Measurements from ENCODE around the gene FATE1.

Gene FATE1

DNA sequence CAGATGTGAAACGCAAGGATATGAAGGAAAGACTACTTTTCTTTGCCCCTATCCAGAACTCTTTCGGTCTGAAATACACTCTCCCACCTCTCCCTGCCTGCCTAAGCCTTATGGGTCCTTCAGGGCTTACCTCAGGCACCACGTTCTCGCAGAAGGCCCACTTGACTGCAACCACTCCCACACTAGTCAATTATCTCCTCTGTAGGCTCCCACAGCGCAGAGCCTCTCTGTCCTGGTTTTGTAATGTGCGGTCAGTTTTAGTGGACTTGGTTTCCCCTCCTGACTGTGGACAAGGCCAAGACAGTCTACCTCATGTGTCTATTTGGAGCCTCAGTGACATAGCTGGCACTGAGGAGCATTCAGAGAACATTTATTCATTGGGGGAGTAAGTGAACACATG lies 29.8 kb downstream of the FATE1 start:
- DNase-seq = no peak

DNA sequence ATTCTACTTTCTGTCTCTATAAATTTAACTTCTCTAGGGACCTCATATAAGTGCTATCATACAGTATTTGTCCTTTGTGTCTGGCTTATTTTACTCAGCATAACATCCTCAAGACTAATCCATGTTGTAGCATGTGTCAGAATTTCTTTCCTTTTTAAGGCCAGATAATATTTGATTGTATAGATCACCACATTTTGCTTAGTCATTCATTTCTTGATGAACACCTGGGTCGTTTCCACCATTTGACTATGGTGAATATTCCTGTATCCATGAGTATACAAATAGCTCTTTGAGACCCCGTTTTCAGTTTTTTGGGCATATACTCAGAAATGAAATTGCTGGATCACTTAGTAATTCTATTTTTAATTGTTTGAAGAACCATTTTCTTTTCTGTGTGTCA lies 30.7 kb downstream of the FATE1 start:
- DNase-seq = no peak

DNA sequence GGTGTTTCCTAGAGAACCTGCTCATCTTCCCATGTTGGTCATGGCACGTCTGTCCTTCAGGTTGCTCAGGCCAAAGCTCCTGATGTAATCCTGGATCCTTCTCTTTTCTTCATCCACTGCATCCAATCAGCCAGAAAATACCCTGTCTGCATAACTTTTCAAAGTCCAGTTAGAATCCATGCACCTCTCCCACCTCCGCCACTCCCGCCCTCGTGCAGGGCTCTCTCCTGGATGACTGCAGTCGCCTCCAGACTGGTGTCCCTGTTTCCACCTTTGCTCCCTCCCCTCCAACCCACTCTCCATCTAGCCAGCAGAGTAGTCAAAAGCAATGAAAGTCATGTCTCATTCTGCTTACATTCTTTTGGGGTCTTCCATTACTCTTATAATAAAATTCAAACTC lies 34.7 kb downstream of the FATE1 start:
- DNase-seq = no peak

DNA sequence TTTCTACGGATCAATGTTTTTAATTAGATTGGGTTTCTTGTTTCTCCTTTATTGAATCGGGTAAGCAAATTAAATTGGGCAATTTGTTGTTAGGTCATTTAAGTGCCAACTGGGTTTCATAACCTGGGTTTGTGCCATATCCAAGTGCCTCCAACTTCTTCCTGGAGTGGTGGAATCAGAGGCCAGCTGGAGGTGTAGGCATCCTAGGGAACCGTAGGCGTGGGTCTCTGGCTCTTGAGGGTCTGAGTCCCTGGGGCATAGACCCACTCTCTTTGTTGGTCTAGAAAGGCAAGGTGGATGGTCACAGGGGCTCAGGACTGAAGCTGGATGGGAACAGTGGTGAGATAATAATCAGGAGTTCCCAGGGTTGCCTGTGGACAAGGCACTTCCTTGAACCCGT lies 37.0 kb downstream of the FATE1 start:
- DNase-seq = no peak

DNA sequence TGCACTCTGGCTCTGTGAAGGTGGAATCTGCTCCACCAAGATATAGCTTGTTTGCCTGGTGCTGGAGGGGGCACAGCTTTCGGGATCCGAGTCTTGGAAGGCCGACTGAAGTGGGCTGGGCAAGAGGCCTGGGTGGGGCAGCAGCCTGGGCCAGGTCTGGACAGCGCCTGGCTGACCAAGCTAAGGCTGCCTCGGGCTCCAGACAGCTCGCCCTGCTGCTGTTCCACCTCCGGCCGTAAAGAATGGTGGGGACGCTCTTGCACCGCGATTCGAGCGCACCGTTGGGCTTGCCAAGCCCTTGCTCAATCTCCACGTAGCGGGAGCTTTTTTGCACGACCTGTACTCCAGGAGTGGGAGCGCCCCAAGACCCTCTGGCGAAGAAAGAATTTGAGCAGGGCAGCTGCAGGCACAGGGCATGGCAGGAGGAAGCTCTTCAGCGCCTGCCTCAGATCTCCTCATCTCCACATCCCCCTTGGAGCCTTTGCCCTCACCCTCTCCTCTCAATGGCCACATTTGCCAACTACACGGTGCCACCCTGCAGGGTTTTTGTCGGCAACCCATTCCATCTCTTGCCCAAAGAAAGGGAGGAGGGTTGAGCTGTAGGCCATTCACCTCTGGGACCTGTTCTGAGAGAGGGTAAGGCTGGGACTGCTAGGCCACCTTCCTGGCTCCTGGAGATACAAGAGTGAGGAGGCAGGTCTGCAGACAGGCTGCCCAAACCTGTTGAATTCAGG lies 37.6 kb downstream of the FATE1 start:
- DNase-seq = no peak

DNA sequence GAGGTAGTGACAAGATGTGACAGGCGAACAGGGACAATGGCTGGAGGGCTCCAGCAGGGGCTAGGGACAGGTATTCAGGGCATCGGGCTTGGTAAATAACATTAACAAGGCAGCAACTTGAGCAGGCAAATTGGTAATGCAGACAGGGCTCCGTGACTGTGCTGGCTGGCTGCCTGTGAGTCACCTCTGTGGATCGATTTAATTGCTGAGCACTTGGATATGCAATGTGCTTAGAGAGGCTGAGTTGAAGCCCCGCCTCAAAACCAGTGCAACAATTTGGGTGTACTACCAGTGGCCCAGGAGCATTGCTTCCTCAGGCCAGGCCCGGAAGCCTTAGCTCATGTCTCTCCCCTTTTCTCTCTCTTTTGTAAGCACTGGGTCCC lies 38.2 kb downstream of the FATE1 start:
- DNase-seq = no peak

DNA sequence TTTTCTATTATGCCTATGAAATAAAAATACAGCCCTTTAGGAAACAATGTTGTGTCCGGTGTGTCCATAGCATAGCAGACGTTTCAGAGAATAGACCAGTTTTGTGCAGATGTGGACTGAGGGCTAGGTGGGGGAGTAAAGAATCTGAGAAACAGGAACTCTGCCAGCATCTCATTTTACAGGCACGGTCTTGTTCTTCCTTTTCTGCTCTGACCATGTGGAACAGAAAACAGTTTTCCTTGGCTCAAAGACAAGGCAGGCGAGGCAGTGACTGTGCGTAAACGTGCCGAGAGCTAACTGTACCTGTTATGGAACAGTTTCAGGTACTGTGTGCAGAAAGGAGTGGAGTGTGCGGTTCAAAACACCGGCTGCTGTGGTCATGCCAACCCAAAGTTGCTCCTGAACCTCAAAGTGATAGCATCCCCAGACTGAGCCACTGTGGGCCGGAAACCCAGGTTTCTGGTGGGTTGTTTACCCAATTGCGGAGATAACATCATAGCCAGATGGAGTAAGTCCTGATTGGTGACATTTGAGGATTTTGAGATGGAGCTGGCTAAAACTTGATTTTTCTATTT lies 38.9 kb downstream of the FATE1 start:
- no peak for DNase-seq

DNA sequence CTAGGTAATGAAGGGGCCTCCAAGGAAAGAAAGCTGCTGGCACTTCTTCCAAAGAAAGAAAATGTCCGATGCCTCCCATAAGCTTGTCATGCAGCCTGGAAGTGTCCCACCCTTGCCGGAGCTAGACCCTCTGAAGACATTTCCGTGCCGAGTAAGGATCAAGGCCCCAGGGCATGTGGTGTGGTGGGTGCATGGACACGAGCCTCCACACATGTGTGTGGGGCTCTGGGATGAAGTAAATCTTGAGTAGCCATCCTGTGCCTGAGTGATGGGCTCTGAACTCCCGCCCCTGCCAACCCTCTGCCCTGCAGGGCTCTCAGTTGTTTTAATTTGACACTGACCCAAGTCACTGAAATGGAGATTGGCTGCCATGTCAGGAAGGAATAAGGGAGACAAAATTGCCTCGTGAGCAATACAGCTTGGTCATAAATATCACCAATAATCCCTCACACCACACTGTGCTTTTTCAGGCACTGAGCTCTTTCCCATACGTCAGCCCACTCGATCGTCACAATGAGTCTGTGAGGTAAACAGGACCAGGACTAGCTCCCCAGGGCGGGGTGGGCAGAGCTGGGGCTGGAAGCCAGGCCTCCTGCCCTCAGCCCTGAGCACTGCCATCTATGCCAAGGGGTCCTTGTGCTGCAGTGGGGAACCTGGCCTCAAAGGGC lies 43.3 kb downstream of the FATE1 start:
- no peak for DNase-seq

DNA sequence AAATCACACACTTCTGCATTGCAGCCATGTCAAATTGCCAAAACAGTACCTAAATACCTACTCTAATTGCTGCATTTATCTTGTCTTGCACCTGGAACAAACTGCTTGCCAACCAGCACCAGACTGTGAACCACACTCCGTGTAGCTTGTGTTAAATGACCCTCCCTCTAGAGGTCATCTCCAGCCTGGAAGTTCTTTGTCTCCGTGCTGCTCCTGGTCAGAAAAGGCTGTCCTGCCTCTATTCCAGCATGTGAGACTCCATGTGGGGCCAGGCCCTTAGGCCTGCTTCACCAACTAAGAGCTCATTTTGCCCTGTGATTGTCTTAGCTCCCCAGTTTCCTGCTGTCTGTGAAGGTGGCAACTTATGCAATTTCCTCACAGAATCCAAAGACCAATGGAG lies 47.0 kb downstream of the FATE1 start:
- no peak for DNase-seq

DNA sequence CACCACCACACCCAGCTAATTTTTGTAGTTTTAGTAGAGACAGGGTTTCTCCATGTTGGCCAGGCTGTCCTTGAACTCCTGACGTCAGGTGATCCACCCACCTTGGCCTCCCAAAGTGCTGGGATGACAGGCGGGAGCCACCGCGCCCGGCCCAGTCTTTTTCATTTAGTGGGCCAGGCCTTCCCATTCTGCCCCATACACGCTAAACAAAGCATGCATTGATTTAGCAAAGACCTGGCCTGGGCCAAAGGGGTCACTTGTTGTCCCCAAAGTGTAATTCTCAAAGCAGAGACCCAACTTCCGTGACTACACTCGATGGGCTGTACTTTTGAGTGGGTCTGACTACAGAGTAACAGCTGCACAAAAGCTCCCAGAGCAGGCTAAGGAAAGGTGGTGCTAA lies 47.9 kb downstream of the FATE1 start:
- no peak for DNase-seq

DNA sequence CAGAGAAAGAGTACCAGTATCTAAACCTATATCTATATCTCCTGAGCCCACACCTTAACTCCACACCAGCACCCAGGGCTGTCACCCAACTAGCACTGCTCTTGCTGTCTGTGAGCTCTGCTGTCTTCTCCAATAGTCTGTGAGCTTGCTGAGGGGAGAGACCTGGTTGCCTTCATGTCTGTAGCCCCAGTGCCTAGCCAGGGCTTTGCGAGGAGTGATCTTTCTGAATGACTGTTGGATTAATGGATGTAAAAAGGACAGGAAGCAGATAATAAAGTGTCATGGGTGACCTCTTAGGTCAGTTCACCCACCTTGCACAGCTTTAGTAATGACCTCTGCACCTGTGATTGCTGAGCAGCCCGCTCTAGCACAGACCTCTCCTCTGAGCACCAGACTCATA lies 49.2 kb downstream of the FATE1 start:
- DNase-seq = no peak

DNA sequence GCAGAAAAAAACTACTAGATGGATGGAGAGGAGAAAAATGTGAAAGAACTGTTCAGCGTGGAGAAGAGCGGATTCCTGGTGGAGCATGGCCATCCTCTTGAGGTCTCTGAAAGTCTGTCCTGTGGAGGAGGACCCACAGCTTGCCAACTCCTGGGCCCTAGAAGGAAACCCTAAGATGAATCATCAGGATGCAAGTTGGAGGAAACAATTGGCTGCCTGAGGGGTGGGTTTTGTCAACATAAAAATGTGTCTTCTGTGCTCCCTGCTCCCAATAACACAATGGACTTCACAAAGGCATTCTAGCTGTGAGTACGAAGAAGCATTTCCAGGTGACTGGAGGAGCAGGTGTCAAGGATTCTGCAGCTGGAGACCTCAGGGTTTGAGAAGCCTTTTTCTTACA lies 55.9 kb downstream of the FATE1 start:
- no peak for DNase-seq

All from activated naive CD4-positive, alpha-beta T cell (primary cell).